GM21447 (cell line): ENCODE results near the gene PBRM1.

Experiments used
- ATAC-seq: cut with Tn5 transposase; IDR thresholded peaks from one replicate; pipeline ENCODE4 v1.9.1; 2021; ENCODE audit not compliant: unreplicated experiment

PBRM1 gene

GRCh38 chr3:52525680-52526561 is 159.8 kb downstream of the PBRM1 start:
- no peak for ATAC-seq

GRCh38 chr3:52524752-52525679 is 160.7 kb downstream of the PBRM1 start:
- no peak for ATAC-seq

GRCh38 chr3:52524258-52524751 is 161.4 kb downstream of the PBRM1 start:
- ATAC-seq: no peak

GRCh38 chr3:52523386-52524257 is 162.1 kb downstream of the PBRM1 start:
- no peak for ATAC-seq

- ATAC-seq: no peak
Observed at GRCh38 chr3:52522651-52523251, 163.0 kb downstream of the PBRM1 start.

GRCh38 chr3:52521881-52522650 is 163.6 kb downstream of the PBRM1 start:
- no peak for ATAC-seq

GRCh38 chr3:52521488-52521824 is 164.3 kb downstream of the PBRM1 start:
- ATAC-seq: no peak

- ATAC-seq: no peak
Observed at GRCh38 chr3:52520716-52521487, 164.8 kb downstream of the PBRM1 start.

- ATAC-seq: no peak
Observed at GRCh38 chr3:52520141-52520667, 165.5 kb downstream of the PBRM1 start.

- ATAC-seq: no peak
Observed at GRCh38 chr3:52519445-52520140, 166.1 kb downstream of the PBRM1 start.

- ATAC-seq: no peak
Observed at GRCh38 chr3:52518723-52519444, 166.8 kb downstream of the PBRM1 start.

- ATAC-seq: no peak
Observed at GRCh38 chr3:52517796-52518722, 167.7 kb downstream of the PBRM1 start.

- ATAC-seq: no peak
Observed at GRCh38 chr3:52516509-52517195, 169.1 kb downstream of the PBRM1 start.

- ATAC-seq: no peak
Observed at GRCh38 chr3:52515192-52515591, 170.5 kb downstream of the PBRM1 start.

GRCh38 chr3:52514576-52514975 is 171.1 kb downstream of the PBRM1 start:
- ATAC-seq: no peak

- no peak for ATAC-seq
Observed at GRCh38 chr3:52513281-52513680, 172.4 kb downstream of the PBRM1 start.
